HEK293 (cell line): Measurements from ENCODE around the gene CAMTA2.

ENCODE experiments used
- GLIS2 ChIP-seq: fragments of 450-650 bp; formaldehyde crosslinking; IDR thresholded peaks from 2 replicates; pipeline ENCODE4 v1.5.1; 2016; ENCODE audit warnings: missing biosample characterization, missing genetic modification characterization
- KLF9 ChIP-seq: fragments of 450-650 bp; formaldehyde crosslinking; IDR thresholded peaks from 2 replicates; pipeline ENCODE4 v1.5.1; 2016; ENCODE audit warnings: missing biosample characterization, missing genetic modification characterization, low read depth
- OSR2 ChIP-seq: fragments of 450-650 bp; formaldehyde crosslinking; IDR thresholded peaks from 2 replicates; pipeline ENCODE4 v1.5.1; 2016; ENCODE audit warnings: missing biosample characterization, missing genetic modification characterization
- SCRT2 ChIP-seq: fragments of 450-650 bp; formaldehyde crosslinking; IDR thresholded peaks from 2 replicates; pipeline ENCODE4 v1.5.1; 2016; ENCODE audit warnings: missing biosample characterization, missing genetic modification characterization
- ZBTB1 ChIP-seq: fragments of 450-650 bp; formaldehyde crosslinking; IDR thresholded peaks from 2 replicates; pipeline ENCODE4 v1.5.1; 2016; ENCODE audit warnings: missing biosample characterization, missing genetic modification characterization
- ZFP37 ChIP-seq: fragments of 450-650 bp; formaldehyde crosslinking; IDR thresholded peaks from 2 replicates; pipeline ENCODE4 v1.5.1; 2016; ENCODE audit warnings: missing biosample characterization, missing genetic modification characterization
- ZNF138 ChIP-seq: fragments of 450-650 bp; formaldehyde crosslinking; IDR thresholded peaks from 2 replicates; pipeline ENCODE4 v1.5.1; 2016; ENCODE audit warnings: missing biosample characterization, missing genetic modification characterization, borderline replicate concordance
- ZNF175 ChIP-seq: fragments of 450-650 bp; formaldehyde crosslinking; IDR thresholded peaks from 2 replicates; pipeline ENCODE4 v1.5.1; 2016; ENCODE audit warnings: missing biosample characterization, missing genetic modification characterization
- ZNF184 ChIP-seq: fragments of 450-650 bp; IDR thresholded peaks from 2 replicates; pipeline ENCODE4 v1.5.1; 2018; ENCODE audit warnings: missing biosample characterization, mild to moderate bottlenecking, missing genetic modification characterization
- ZNF24 ChIP-seq: fragments of 450-650 bp; formaldehyde crosslinking; IDR thresholded peaks from 2 replicates; pipeline ENCODE4 v1.5.1; 2016; ENCODE audit warnings: missing biosample characterization, missing genetic modification characterization
- ZNF248 ChIP-seq: fragments of 450-650 bp; formaldehyde crosslinking; IDR thresholded peaks from 2 replicates; pipeline ENCODE4 v1.5.1; 2017; ENCODE audit warnings: missing biosample characterization, missing genetic modification characterization
- ZNF335 ChIP-seq: fragments of 450-650 bp; formaldehyde crosslinking; conservative IDR thresholded peaks from 2 replicates; pipeline ENCODE4 v1.5.1; 2016; ENCODE audit warnings: missing biosample characterization, missing genetic modification characterization
- ZNF354C ChIP-seq: fragments of 450-650 bp; formaldehyde crosslinking; IDR thresholded peaks from 2 replicates; pipeline ENCODE4 v1.5.1; 2016; ENCODE audit warnings: missing biosample characterization, missing genetic modification characterization, low read depth, borderline replicate concordance
- ZNF426 ChIP-seq: fragments of 450-650 bp; formaldehyde crosslinking; IDR thresholded peaks from 2 replicates; pipeline ENCODE4 v1.5.1; 2017; ENCODE audit warnings: missing biosample characterization, missing genetic modification characterization, mild to moderate bottlenecking, inconsistent platforms, moderate library complexity
- ZNF473 ChIP-seq: fragments of 450-650 bp; formaldehyde crosslinking; IDR thresholded peaks from 2 replicates; pipeline ENCODE4 v1.5.1; 2017; ENCODE audit warnings: missing biosample characterization, missing genetic modification characterization
- ZNF514 ChIP-seq: fragments of 450-650 bp; formaldehyde crosslinking; IDR thresholded peaks from 2 replicates; pipeline ENCODE4 v1.5.1; 2016; ENCODE audit warnings: missing biosample characterization, missing genetic modification characterization
- ZNF555 ChIP-seq: fragments of 450-650 bp; formaldehyde crosslinking; conservative IDR thresholded peaks from 2 replicates; pipeline ENCODE4 v1.5.1; 2017; ENCODE audit warnings: missing biosample characterization, mild to moderate bottlenecking, missing genetic modification characterization, inconsistent platforms
- ZNF558 ChIP-seq: fragments of 450-650 bp; formaldehyde crosslinking; IDR thresholded peaks from 2 replicates; pipeline ENCODE4 v1.5.1; 2016; ENCODE audit warnings: missing biosample characterization, missing genetic modification characterization
- ZNF561 ChIP-seq: fragments of 450-650 bp; IDR thresholded peaks from 2 replicates; pipeline ENCODE4 v1.5.1; 2018; ENCODE audit warnings: missing biosample characterization, missing genetic modification characterization, borderline replicate concordance
- ZNF580 ChIP-seq: fragments of 450-650 bp; formaldehyde crosslinking; IDR thresholded peaks from 2 replicates; pipeline ENCODE4 v1.5.1; 2016; ENCODE audit warnings: missing biosample characterization, missing genetic modification characterization
- ZNF596 ChIP-seq: fragments of 450-650 bp; IDR thresholded peaks from 2 replicates; pipeline ENCODE4 v1.5.0; 2018; ENCODE audit warnings: missing biosample characterization, mild to moderate bottlenecking, missing genetic modification characterization, moderate library complexity
- ZNF600 ChIP-seq: fragments of 450-650 bp; formaldehyde crosslinking; IDR thresholded peaks from 2 replicates; pipeline ENCODE4 v1.5.1; 2016; ENCODE audit warnings: missing biosample characterization, missing genetic modification characterization
- ZNF621 ChIP-seq: fragments of 450-650 bp; formaldehyde crosslinking; IDR thresholded peaks from 2 replicates; pipeline ENCODE4 v1.5.1; 2017; ENCODE audit warnings: missing biosample characterization, missing genetic modification characterization
- ZNF626 ChIP-seq: fragments of 450-650 bp; sonication (Bioruptor Pico); formaldehyde crosslinking; IDR thresholded peaks from 2 replicates; pipeline ENCODE4 v1.5.1; 2018; ENCODE audit warnings: missing biosample characterization, missing genetic modification characterization, inconsistent platforms
- ZNF76 ChIP-seq: fragments of 450-650 bp; formaldehyde crosslinking; IDR thresholded peaks from 2 replicates; pipeline ENCODE4; 2016; ENCODE audit warnings: low read depth, missing biosample characterization, missing genetic modification characterization, borderline replicate concordance
- ZSCAN5A ChIP-seq: fragments of 450-650 bp; formaldehyde crosslinking; IDR thresholded peaks from 2 replicates; pipeline ENCODE4 v1.5.1; 2016; ENCODE audit warnings: missing biosample characterization, missing genetic modification characterization
- TF ChIP-seq, protein P1 (sequence below): fragments of 450-650 bp; formaldehyde crosslinking; IDR thresholded peaks from 2 replicates; pipeline ENCODE4 v1.5.1; 2016; ENCODE audit warnings: missing biosample characterization, missing genetic modification characterization, borderline replicate concordance
- TF ChIP-seq, protein P2 (sequence below): fragments of 450-650 bp; formaldehyde crosslinking; IDR thresholded peaks from 2 replicates; pipeline ENCODE4 v1.5.1; 2017; ENCODE audit warnings: missing biosample characterization, missing genetic modification characterization
- TF ChIP-seq, protein P3 (sequence below): fragments of 450-650 bp; formaldehyde crosslinking; IDR thresholded peaks from 2 replicates; pipeline ENCODE4 v1.5.1; 2017; ENCODE audit warnings: missing biosample characterization, missing genetic modification characterization
- TF ChIP-seq, protein P4 (sequence below): sonication (generic); formaldehyde crosslinking; IDR thresholded peaks from 2 replicates; pipeline ENCODE4 v1.8.1; 2022; ENCODE audit warnings: mild to moderate bottlenecking, moderate library complexity, missing genetic modification reagents

The CAMTA2 gene

GRCh38 chr17:4967539-4968485 lies 19.7 kb downstream of the CAMTA2 start, which contains the start of gene SPAG7 (continued):
- TF ChIP-seq ZNF555 (tag by site-specific recombination): no peak
- TF ChIP-seq ZSCAN5A (tag by site-specific recombination): no peak
- TF ChIP-seq ZNF426 (tag by site-specific recombination): no peak
- TF ChIP-seq ZNF621 (tag by site-specific recombination): no peak
- TF ChIP-seq ZNF580: peak; percentile 8; the same call in 1 of the 2 replicates
- TF ChIP-seq ZNF600 (tag by site-specific recombination): no peak
- peak; percentile 39; the same call in 1 of the 2 replicates for TF ChIP-seq GLIS2 (tag by site-specific recombination)
- TF ChIP-seq, protein P1, sequence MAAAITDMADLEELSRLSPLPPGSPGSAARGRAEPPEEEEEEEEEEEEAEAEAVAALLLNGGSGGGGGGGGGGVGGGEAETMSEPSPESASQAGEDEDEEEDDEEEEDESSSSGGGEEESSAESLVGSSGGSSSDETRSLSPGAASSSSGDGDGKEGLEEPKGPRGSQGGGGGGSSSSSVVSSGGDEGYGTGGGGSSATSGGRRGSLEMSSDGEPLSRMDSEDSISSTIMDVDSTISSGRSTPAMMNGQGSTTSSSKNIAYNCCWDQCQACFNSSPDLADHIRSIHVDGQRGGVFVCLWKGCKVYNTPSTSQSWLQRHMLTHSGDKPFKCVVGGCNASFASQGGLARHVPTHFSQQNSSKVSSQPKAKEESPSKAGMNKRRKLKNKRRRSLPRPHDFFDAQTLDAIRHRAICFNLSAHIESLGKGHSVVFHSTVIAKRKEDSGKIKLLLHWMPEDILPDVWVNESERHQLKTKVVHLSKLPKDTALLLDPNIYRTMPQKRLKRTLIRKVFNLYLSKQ (tag by site-specific recombination): no peak
- TF ChIP-seq ZBTB1 (tag by site-specific recombination): no peak
- TF ChIP-seq ZNF626 (tag by site-specific recombination): no peak
- TF ChIP-seq ZNF558 (tag by site-specific recombination): no peak
- TF ChIP-seq KLF9 (tag by site-specific recombination): peak; percentile 91
- TF ChIP-seq SCRT2 (tag by site-specific recombination): no peak
- TF ChIP-seq ZNF473: no peak
- TF ChIP-seq, protein P2, sequence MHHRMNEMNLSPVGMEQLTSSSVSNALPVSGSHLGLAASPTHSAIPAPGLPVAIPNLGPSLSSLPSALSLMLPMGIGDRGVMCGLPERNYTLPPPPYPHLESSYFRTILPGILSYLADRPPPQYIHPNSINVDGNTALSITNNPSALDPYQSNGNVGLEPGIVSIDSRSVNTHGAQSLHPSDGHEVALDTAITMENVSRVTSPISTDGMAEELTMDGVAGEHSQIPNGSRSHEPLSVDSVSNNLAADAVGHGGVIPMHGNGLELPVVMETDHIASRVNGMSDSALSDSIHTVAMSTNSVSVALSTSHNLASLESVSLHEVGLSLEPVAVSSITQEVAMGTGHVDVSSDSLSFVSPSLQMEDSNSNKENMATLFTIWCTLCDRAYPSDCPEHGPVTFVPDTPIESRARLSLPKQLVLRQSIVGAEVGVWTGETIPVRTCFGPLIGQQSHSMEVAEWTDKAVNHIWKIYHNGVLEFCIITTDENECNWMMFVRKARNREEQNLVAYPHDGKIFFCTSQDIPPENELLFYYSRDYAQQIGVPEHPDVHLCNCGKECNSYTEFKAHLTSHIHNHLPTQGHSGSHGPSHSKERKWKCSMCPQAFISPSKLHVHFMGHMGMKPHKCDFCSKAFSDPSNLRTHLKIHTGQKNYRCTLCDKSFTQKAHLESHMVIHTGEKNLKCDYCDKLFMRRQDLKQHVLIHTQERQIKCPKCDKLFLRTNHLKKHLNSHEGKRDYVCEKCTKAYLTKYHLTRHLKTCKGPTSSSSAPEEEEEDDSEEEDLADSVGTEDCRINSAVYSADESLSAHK: no peak
- no peak for TF ChIP-seq OSR2 (tag by site-specific recombination)
- peak; percentile 82; the same call in 1 of the 2 replicates for TF ChIP-seq ZNF561 (tag by site-specific recombination)
- peak; percentile 67 for TF ChIP-seq ZNF24 (tag by site-specific recombination)
- peak; percentile 23; the same call in 1 of the 2 replicates for TF ChIP-seq ZFP37
- no peak for TF ChIP-seq ZNF596 (tag by site-specific recombination)
- TF ChIP-seq, protein P3, sequence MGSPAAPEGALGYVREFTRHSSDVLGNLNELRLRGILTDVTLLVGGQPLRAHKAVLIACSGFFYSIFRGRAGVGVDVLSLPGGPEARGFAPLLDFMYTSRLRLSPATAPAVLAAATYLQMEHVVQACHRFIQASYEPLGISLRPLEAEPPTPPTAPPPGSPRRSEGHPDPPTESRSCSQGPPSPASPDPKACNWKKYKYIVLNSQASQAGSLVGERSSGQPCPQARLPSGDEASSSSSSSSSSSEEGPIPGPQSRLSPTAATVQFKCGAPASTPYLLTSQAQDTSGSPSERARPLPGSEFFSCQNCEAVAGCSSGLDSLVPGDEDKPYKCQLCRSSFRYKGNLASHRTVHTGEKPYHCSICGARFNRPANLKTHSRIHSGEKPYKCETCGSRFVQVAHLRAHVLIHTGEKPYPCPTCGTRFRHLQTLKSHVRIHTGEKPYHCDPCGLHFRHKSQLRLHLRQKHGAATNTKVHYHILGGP (tag by site-specific recombination): no peak
- TF ChIP-seq ZNF138: no peak
- TF ChIP-seq, protein P4, sequence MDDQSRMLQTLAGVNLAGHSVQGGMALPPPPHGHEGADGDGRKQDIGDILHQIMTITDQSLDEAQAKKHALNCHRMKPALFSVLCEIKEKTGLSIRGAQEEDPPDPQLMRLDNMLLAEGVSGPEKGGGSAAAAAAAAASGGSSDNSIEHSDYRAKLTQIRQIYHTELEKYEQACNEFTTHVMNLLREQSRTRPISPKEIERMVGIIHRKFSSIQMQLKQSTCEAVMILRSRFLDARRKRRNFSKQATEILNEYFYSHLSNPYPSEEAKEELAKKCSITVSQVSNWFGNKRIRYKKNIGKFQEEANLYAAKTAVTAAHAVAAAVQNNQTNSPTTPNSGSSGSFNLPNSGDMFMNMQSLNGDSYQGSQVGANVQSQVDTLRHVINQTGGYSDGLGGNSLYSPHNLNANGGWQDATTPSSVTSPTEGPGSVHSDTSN (CRISPR knock-in tag): no peak
- TF ChIP-seq ZNF175 (tag by site-specific recombination): no peak
- no peak for TF ChIP-seq ZNF354C (tag by site-specific recombination)
- TF ChIP-seq ZNF335 (tag by site-specific recombination): peak; percentile 98
- no peak for TF ChIP-seq ZNF248 (tag by site-specific recombination)
- TF ChIP-seq ZNF514 (tag by site-specific recombination): no peak
- TF ChIP-seq ZNF184: no peak
- peak; percentile 81; the same call in 1 of the 2 replicates for TF ChIP-seq ZNF76
